Activated B cell treated with CpG ODN at 0.5 μM for 24 hours (primary cell): ENCODE results near the gene SLC12A7. TPM values are rescaled to one million over a fixed set of nuclear protein-coding genes. Genes with fewer than 3 reads are reported as not detected.

ENCODE experiments used
- ATAC-seq: fragments of 200-7000 bp; cut with Tn5 transposase; one replicate; pipeline ENCODE4 v1.10.0; 2021; ENCODE audit warnings: low read depth, mild to moderate bottlenecking, moderate library complexity
- CTCF ChIA-PET: fragments of 350-600 bp; sonication (Branson Sonifier 250); formaldehyde crosslinking; loops from one replicate; lab custom pipeline; 2021; ENCODE audit warnings: antibody characterized with exemption; lab: Charles Lee
- POLR2A ChIA-PET: fragments of 350-600 bp; sonication (Branson Sonifier 250); formaldehyde crosslinking; loops from one replicate; lab custom pipeline; 2021; ENCODE audit warnings: antibody characterized with exemption; lab: Charles Lee
- DNase-seq: peaks from one replicate; pipeline ENCODE4 v3.0.0; 2022
- H3K27ac Mint-ChIP-seq: one replicate; pipeline ENCODE4 v1.8.0; 2020; ENCODE audit warnings: mixed read lengths
- H3K27me3 Mint-ChIP-seq: one replicate; pipeline ENCODE4 v1.8.0; 2021; ENCODE audit warnings: mixed read lengths
- H3K36me3 Mint-ChIP-seq: one replicate; pipeline ENCODE4 v1.8.0; 2021; ENCODE audit warnings: low read depth, mixed read lengths
- H3K4me1 Mint-ChIP-seq: one replicate; pipeline ENCODE4 v1.8.0; 2021; ENCODE audit warnings: mixed read lengths
- H3K4me3 Mint-ChIP-seq: one replicate; pipeline ENCODE4 v1.8.0; 2020; ENCODE audit warnings: mild to moderate bottlenecking, mixed read lengths
- H3K9me3 Mint-ChIP-seq: one replicate; pipeline ENCODE4 v1.8.0; 2020; ENCODE audit warnings: mixed read lengths
- intact Hi-C: fragments of 100-400 bp; cut with micrococcal nuclease; formaldehyde crosslinking; loops from one replicate; pipeline ENCODE4 v1.15.1; 2024
- total RNA-seq: library from RNA; stranded (reverse); gene quantifications from 2 replicates; pipeline ENCODE4 v1.2.3, GENCODE V29; 2022
- TF ChIP-seq, protein P1 (sequence below): fragments of 200-600 bp; IDR thresholded peaks from one replicate; pipeline ENCODE4 v1.8.0; 2022; ENCODE audit warnings: antibody characterized with exemption, mild to moderate bottlenecking

Gene SLC12A7
- total RNA-seq, 1 donor from 2014 or later = 23.3 TPM

GRCh38 chr5:1116977-1117376 is 5.1 kb upstream of the SLC12A7 start:
- DNase-seq = no peak
- no peaks in the 10 kb centered on the region for H3K36me3 Mint-ChIP-seq
- POLR2A ChIA-PET = no interaction called here
- no peak overlapping the region for H3K4me3 Mint-ChIP-seq
- peaks cover 4% of the 10 kb centered on the region for H3K27me3 Mint-ChIP-seq
- H3K9me3 Mint-ChIP-seq = no peaks in the 10 kb centered on the region
- TF ChIP-seq, protein P1, sequence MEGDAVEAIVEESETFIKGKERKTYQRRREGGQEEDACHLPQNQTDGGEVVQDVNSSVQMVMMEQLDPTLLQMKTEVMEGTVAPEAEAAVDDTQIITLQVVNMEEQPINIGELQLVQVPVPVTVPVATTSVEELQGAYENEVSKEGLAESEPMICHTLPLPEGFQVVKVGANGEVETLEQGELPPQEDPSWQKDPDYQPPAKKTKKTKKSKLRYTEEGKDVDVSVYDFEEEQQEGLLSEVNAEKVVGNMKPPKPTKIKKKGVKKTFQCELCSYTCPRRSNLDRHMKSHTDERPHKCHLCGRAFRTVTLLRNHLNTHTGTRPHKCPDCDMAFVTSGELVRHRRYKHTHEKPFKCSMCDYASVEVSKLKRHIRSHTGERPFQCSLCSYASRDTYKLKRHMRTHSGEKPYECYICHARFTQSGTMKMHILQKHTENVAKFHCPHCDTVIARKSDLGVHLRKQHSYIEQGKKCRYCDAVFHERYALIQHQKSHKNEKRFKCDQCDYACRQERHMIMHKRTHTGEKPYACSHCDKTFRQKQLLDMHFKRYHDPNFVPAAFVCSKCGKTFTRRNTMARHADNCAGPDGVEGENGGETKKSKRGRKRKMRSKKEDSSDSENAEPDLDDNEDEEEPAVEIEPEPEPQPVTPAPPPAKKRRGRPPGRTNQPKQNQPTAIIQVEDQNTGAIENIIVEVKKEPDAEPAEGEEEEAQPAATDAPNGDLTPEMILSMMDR = no peak
- no peak overlapping the region for H3K27ac Mint-ChIP-seq
- intact Hi-C loops = no loop called here
- no peak for ATAC-seq
- H3K4me1 Mint-ChIP-seq = peaks cover 3% of the 10 kb centered on the region
- CTCF ChIA-PET = no interaction called here

- TF ChIP-seq, protein P1 = no peak
- ATAC-seq (no peak), DNase-seq (no peak)
- ChIA-PET POLR2A (no interaction called here), CTCF (no interaction called here)
- H3K36me3 Mint-ChIP-seq = no peaks in the 10 kb centered on the region
- intact Hi-C loops = no loop called here
- no peak overlapping the region for H3K4me3 Mint-ChIP-seq
- peaks cover 3% of the 10 kb centered on the region for H3K4me1 Mint-ChIP-seq
- H3K9me3 Mint-ChIP-seq = no peaks in the 10 kb centered on the region
- H3K27ac Mint-ChIP-seq = no peak overlapping the region
- H3K27me3 Mint-ChIP-seq = peaks cover 4% of the 10 kb centered on the region
These were observed 4.4 kb upstream of the SLC12A7 start for GRCh38 chr5:1116109-1116740.

- H3K27me3 Mint-ChIP-seq = peaks cover 4% of the 10 kb centered on the region
These were observed 3.4 kb upstream of the SLC12A7 start for GRCh38 chr5:1115123-1115815.

DNA sequence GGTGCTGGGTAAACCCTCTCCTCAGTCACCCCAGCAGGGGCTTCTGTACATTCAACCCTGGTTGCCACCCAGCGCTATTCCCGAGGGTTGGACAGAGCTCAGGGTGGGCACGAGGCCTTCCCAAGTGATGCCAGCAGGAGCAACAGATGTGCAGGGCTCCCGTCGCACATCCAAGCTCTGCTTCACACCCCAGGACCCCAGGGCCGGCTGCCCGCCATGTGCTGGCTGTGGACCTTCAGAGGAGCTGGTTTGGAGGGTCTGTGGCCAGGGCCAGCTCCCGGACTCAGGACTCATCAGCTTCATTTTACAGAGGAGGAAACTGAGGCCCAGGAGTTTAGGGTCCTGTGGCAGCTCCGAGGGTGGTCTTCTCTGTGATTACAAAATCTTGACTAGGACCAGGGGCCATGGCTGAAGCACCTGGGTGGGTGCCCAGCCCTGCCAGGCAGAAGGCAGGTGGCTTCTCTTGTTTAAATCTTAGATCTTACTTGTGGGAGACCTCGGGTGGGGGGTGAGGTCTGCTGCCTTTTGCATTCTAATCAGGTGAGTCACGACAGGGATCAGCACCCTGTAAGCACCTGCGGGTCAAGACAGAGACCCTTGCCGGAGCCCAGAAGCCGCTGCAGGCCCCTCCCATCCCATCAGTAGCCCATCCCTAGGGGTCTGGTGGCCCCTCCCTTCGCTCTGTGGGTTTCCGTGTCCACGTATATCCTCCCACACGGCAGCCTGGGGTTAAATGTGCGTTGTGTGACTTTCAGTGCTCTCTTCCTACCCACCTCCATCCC is 2.1 kb upstream of the SLC12A7 start:
- TF ChIP-seq, protein P1 = no peak
- Mint-ChIP-seq H3K4me3 (no peak overlapping the region), H3K27me3 (peaks cover 2% of the 10 kb centered on the region), H3K27ac (no peak overlapping the region), H3K9me3 (no peaks in the 10 kb centered on the region), H3K36me3 (peaks cover 2% of the 10 kb centered on the region), H3K4me1 (peaks cover 16% of the 10 kb centered on the region)
- DNase-seq = no peak
- CTCF ChIA-PET = no interaction called here
- ATAC-seq = no peak
- POLR2A ChIA-PET = no interaction called here
- intact Hi-C loops = no loop called here

More at GRCh38 chr5:1115123-1115815, 3.4 kb upstream of the SLC12A7 start:
- H3K27ac Mint-ChIP-seq = no peak overlapping the region
- H3K4me3 Mint-ChIP-seq = no peak overlapping the region
- H3K36me3 Mint-ChIP-seq = peaks cover 2% of the 10 kb centered on the region
- no peak for ATAC-seq
- intact Hi-C loops = no loop called here
- H3K9me3 Mint-ChIP-seq = no peaks in the 10 kb centered on the region
- TF ChIP-seq, protein P1 = no peak
- ChIA-PET CTCF (no interaction called here), POLR2A (no interaction called here)
- no peak for DNase-seq
- H3K4me1 Mint-ChIP-seq = peaks cover 11% of the 10 kb centered on the region

GRCh38 chr5:1113332-1113690 is 1.4 kb upstream of the SLC12A7 start:
- H3K27ac Mint-ChIP-seq = no peak overlapping the region
- intact Hi-C loops = no loop called here
- peak overlapping the region; percentile 24 for H3K4me3 Mint-ChIP-seq

More at GRCh38 chr5:1113332-1113690, 1.4 kb upstream of the SLC12A7 start:
- POLR2A ChIA-PET = no interaction called here
- Mint-ChIP-seq H3K27me3 (peaks cover 2% of the 10 kb centered on the region), H3K36me3 (peaks cover 2% of the 10 kb centered on the region), H3K9me3 (no peaks in the 10 kb centered on the region), H3K4me1 (peaks cover 21% of the 10 kb centered on the region)
- DNase-seq = no peak
- TF ChIP-seq, protein P1 = no peak
- CTCF ChIA-PET = no interaction called here
- no peak for ATAC-seq
